Trophoblast cell (in vitro differentiated cells and primary cell): ENCODE results near the gene ERP29.

ENCODE experiments used
- DNase-seq, 2 donors: peaks; one replicate each; pipeline ENCODE4 v3.0.0-alpha.2; 2016
- H2AFZ ChIP-seq: 2 replicates; pipeline ENCODE4 v1.6.1; 2013; ENCODE audit warnings: low read length, moderate library complexity, mild to moderate bottlenecking; ENCODE audit not compliant: insufficient read depth, poor library complexity
- H2AK5ac ChIP-seq: 2 replicates; pipeline ENCODE4 v1.6.1; 2013; ENCODE audit warnings: mild to moderate bottlenecking, low read length
- H2BK120ac ChIP-seq: 2 replicates; pipeline ENCODE4 v1.6.1; 2013; ENCODE audit warnings: low read length, mild to moderate bottlenecking, moderate library complexity; ENCODE audit not compliant: insufficient read depth, poor library complexity
- H2BK12ac ChIP-seq: 2 replicates; pipeline ENCODE4 v1.6.1; 2013; ENCODE audit warnings: mild to moderate bottlenecking, low read length, moderate library complexity
- H2BK5ac ChIP-seq: 2 replicates; pipeline ENCODE4 v1.6.1; 2013; ENCODE audit warnings: low read length, low read depth, moderate library complexity, mild to moderate bottlenecking; ENCODE audit not compliant: poor library complexity
- H3K14ac ChIP-seq: 2 replicates; pipeline ENCODE4 v1.6.1; 2013; ENCODE audit warnings: mild to moderate bottlenecking, low read length
- H3K18ac ChIP-seq: 2 replicates; pipeline ENCODE4 v1.6.1; 2013; ENCODE audit warnings: mild to moderate bottlenecking, low read length
- H3K23ac ChIP-seq: 2 replicates; pipeline ENCODE4 v1.6.1; 2013; ENCODE audit warnings: low read length
- H3K27ac ChIP-seq: 2 replicates; pipeline ENCODE4 v1.5.1; 2013; ENCODE audit warnings: low read depth, mild to moderate bottlenecking, inconsistent platforms, low read length, moderate library complexity
- H3K27me3 ChIP-seq: 2 replicates; pipeline ENCODE4 v1.6.1; 2013; ENCODE audit warnings: inconsistent platforms, mild to moderate bottlenecking, low read length, moderate library complexity; ENCODE audit not compliant: insufficient read depth
- H3K36me3 ChIP-seq, 2 experiments: 1 replicate in 1 of 2; 2 replicates in 1 of 2; pipeline ENCODE4 v1.6.1; 2013; ENCODE audit warnings: low read length in 2 of 2, mild to moderate bottlenecking in 2 of 2, moderate library complexity in 1 of 2; ENCODE audit not compliant: insufficient read depth in 2 of 2, control insufficient read depth in 1 of 2
- H3K4ac ChIP-seq: 2 replicates; pipeline ENCODE4 v1.6.1; 2013; ENCODE audit warnings: low read depth, mild to moderate bottlenecking, low read length, moderate library complexity
- H3K4me1 ChIP-seq, 2 experiments: 1 replicate in 1 of 2; 2 replicates in 1 of 2; pipeline ENCODE4 v1.6.1; 2013; ENCODE audit warnings: low read length in 2 of 2, mild to moderate bottlenecking in 2 of 2, moderate library complexity in 1 of 2; ENCODE audit not compliant: insufficient read depth in 2 of 2, control insufficient read depth in 1 of 2
- H3K4me2 ChIP-seq: 2 replicates; pipeline ENCODE4 v1.6.1; 2013; ENCODE audit warnings: inconsistent platforms, mild to moderate bottlenecking, low read length, moderate library complexity
- H3K4me3 ChIP-seq: 2 replicates; pipeline ENCODE4 v1.5.1; 2013; ENCODE audit warnings: mild to moderate bottlenecking, low read depth, low read length, inconsistent platforms
- H3K79me1 ChIP-seq: one replicate; pipeline ENCODE4 v1.6.1; 2013; ENCODE audit warnings: low read length
- H3K79me2 ChIP-seq: 2 replicates; pipeline ENCODE4 v1.6.1; 2013; ENCODE audit warnings: low read length, mild to moderate bottlenecking; ENCODE audit not compliant: control insufficient read depth, insufficient read depth, poor library complexity
- H3K9ac ChIP-seq: 2 replicates; pipeline ENCODE4 v1.6.1; 2013; ENCODE audit warnings: mild to moderate bottlenecking, low read length
- H3K9me3 ChIP-seq: 2 replicates; pipeline ENCODE4 v1.6.1; 2013; ENCODE audit warnings: low read depth, mild to moderate bottlenecking, control low read depth, inconsistent platforms, low read length; ENCODE audit not compliant: insufficient read depth
- H4K12ac ChIP-seq: 2 replicates; pipeline ENCODE4 v1.6.1; 2013; ENCODE audit warnings: low read depth, mild to moderate bottlenecking, low read length, moderate library complexity
- H4K8ac ChIP-seq: 2 replicates; pipeline ENCODE4 v1.6.1; 2013; ENCODE audit warnings: low read depth, mild to moderate bottlenecking, low read length, moderate library complexity
- H4K91ac ChIP-seq: one replicate; pipeline ENCODE4 v1.6.1; 2013; ENCODE audit warnings: low read depth, mild to moderate bottlenecking, low read length, moderate library complexity
- WGBS: extraction: QIAGEN DNeasy Blood & Tissue Kit; methylation state at CpG from one replicate; pipeline ENCODE4 v1.1.7; 2013; ENCODE audit warnings: missing lambda C conversion rate; ENCODE audit not compliant: insufficient read length, insufficient coverage; ENCODE audit errors: extremely low coverage; 5-methylcytosine and 5-hydroxymethylcytosine counted together

Gene ERP29

DNA sequence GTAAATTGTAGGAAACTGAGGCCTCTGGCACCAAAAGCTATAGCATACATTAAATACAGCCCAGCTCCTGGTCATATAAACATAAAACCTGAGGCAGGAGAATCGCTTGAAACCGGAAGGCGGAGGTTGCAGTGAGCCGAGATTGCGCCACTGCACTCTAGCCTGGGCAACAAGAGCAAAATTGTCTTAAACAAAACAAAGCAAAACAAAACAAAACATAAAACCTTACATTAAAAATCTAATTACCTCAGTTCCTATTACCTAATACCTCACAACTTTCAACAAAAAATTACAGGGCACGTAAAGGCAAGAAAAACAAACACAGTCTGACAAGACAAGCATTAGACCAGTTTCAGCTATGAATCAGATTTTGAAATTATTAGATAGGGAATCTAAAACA lies 36.9 kb upstream of the ERP29 start:
- no peaks in the 10 kb centered on the region for H3K9me3 ChIP-seq
- H2BK120ac ChIP-seq = no peak overlapping the region
- H3K18ac ChIP-seq = no peak overlapping the region
- H3K14ac ChIP-seq = no peak overlapping the region
- no peak overlapping the region for H3K23ac ChIP-seq
- no CpG with 5 or more reads among the region's 6 CpGs for WGBS
- H2AK5ac ChIP-seq = no peak overlapping the region
- DNase-seq = no peak
- H3K36me3 ChIP-seq = no peaks in the 10 kb centered on the region
- no peaks in the 10 kb centered on the region for H3K79me2 ChIP-seq
- no peak overlapping the region for H4K8ac ChIP-seq
- no peak overlapping the region for H3K9ac ChIP-seq
- H3K4ac ChIP-seq = no peak overlapping the region
- H3K79me1 ChIP-seq = no peaks in the 10 kb centered on the region
- no peaks in the 10 kb centered on the region for H3K4me1 ChIP-seq
- no peak overlapping the region for H3K27ac ChIP-seq
- H4K91ac ChIP-seq = no peak overlapping the region
- H2AFZ ChIP-seq = no peak overlapping the region
- H3K4me2 ChIP-seq = no peak overlapping the region
- H2BK12ac ChIP-seq = no peak overlapping the region
- H4K12ac ChIP-seq = no peak overlapping the region
- no peaks in the 10 kb centered on the region for H3K27me3 ChIP-seq
- H2BK5ac ChIP-seq = no peak overlapping the region
- no peak overlapping the region for H3K4me3 ChIP-seq

DNA sequence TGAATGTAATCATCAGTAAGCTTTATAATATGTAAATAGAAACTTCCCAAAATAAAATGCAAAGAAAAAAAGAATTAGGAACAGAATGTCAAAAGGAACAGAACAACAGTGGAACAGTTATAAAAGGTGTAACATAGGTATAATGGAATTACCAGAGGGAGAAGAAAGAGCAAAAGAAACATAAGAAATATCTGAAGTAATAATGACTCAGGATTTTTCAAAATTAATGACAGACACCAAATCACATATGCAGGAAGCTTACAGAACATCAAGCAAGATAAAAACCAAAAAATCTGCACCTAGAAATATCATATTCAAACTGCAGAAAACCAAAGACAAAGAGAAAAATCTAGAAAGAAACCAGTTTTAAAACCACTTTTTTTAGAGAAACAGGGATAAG lies 36.4 kb upstream of the ERP29 start:
- Histone ChIP-seq H3K4me2 (no peak overlapping the region), H4K91ac (no peak overlapping the region), H4K12ac (no peak overlapping the region), H3K9ac (no peak overlapping the region), H3K4me1 (no peaks in the 10 kb centered on the region), H3K14ac (no peak overlapping the region), H4K8ac (no peak overlapping the region), H2BK120ac (no peak overlapping the region), H3K27ac (no peak overlapping the region), H3K27me3 (no peaks in the 10 kb centered on the region), H3K79me2 (no peaks in the 10 kb centered on the region), H2AK5ac (no peak overlapping the region), H3K4me3 (no peak overlapping the region), H3K36me3 (no peaks in the 10 kb centered on the region), H2BK5ac (no peak overlapping the region), H3K9me3 (no peaks in the 10 kb centered on the region), H3K79me1 (no peaks in the 10 kb centered on the region), H2AFZ (no peak overlapping the region), H3K18ac (no peak overlapping the region), H2BK12ac (no peak overlapping the region), H3K4ac (no peak overlapping the region), H3K23ac (no peak overlapping the region)
- DNase-seq = no peak

DNA sequence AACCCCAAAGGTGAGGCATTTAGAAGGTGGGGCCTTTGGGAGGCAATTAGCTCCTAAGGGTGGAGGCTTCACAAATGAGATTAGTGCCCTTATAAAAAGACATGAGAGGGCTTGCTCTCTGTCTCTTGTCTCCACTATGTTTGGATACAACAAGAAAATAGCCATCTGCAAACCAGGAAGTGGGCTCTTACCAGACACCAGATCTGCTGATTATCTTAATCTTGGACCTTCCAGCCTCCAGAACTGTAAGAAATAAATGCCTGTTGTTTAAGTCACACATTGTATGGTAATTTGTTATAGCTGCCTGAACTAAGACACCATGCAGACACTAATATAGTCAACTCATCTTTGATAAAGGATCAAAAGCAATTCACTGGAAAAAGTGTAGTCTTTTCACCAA lies 34.7 kb upstream of the ERP29 start:
- no peak overlapping the region for H2BK120ac ChIP-seq
- no peaks in the 10 kb centered on the region for H3K36me3 ChIP-seq
- no peaks in the 10 kb centered on the region for H3K79me2 ChIP-seq
- H3K4ac ChIP-seq = no peak overlapping the region
- H3K4me1 ChIP-seq = no peaks in the 10 kb centered on the region
- no peak overlapping the region for H3K23ac ChIP-seq
- no peak overlapping the region for H3K9ac ChIP-seq
- H3K4me3 ChIP-seq = no peak overlapping the region
- no peak overlapping the region for H3K27ac ChIP-seq
- H3K4me2 ChIP-seq = no peak overlapping the region
- H2AK5ac ChIP-seq = no peak overlapping the region
- no peaks in the 10 kb centered on the region for H3K9me3 ChIP-seq
- no peak overlapping the region for H4K91ac ChIP-seq
- H4K12ac ChIP-seq = no peak overlapping the region
- H2BK12ac ChIP-seq = no peak overlapping the region
- no peaks in the 10 kb centered on the region for H3K79me1 ChIP-seq
- H3K14ac ChIP-seq = no peak overlapping the region
- no peak overlapping the region for H2AFZ ChIP-seq
- no peak overlapping the region for H3K18ac ChIP-seq
- no peak overlapping the region for H2BK5ac ChIP-seq
- DNase-seq = no peak
- no peaks in the 10 kb centered on the region for H3K27me3 ChIP-seq
- H4K8ac ChIP-seq = no peak overlapping the region

DNA sequence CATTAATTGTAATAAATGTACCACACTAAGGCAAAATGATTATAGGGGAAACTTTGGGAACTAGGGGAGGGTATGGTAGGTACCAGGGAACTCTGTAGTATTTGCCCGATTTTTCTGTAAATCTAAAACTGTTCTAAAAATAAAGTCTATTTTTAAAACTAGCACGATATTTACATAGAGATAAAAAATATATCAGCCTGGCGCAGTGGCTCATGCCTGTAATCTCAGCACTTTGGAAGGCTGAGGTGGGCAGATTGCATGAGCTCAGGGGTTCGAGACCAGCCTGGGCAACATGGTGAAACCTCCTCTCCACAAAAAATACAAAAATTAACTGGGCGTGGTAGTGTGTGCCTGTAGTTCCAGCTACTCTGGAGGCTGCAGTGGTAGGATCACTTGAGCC lies 32.6 kb upstream of the ERP29 start:
- H2BK12ac ChIP-seq = no peak overlapping the region
- no peaks in the 10 kb centered on the region for H3K79me2 ChIP-seq
- H3K4me2 ChIP-seq = no peak overlapping the region
- H2AK5ac ChIP-seq = no peak overlapping the region
- H2AFZ ChIP-seq = no peak overlapping the region
- no peak overlapping the region for H3K27ac ChIP-seq
- no CpG with 5 or more reads among the region's 5 CpGs for WGBS
- H3K36me3 ChIP-seq = no peaks in the 10 kb centered on the region
- H3K23ac ChIP-seq = no peak overlapping the region
- no peaks in the 10 kb centered on the region for H3K79me1 ChIP-seq
- no peak overlapping the region for H2BK120ac ChIP-seq
- H4K12ac ChIP-seq = no peak overlapping the region
- H3K14ac ChIP-seq = no peak overlapping the region
- H3K27me3 ChIP-seq = no peaks in the 10 kb centered on the region
- no peak overlapping the region for H3K4me3 ChIP-seq
- no peak overlapping the region for H3K18ac ChIP-seq
- no peak overlapping the region for H2BK5ac ChIP-seq
- H3K9me3 ChIP-seq = no peaks in the 10 kb centered on the region
- no peak overlapping the region for H3K9ac ChIP-seq
- H4K8ac ChIP-seq = no peak overlapping the region
- DNase-seq = no peak
- no peaks in the 10 kb centered on the region for H3K4me1 ChIP-seq
- H4K91ac ChIP-seq = no peak overlapping the region
- no peak overlapping the region for H3K4ac ChIP-seq

DNA sequence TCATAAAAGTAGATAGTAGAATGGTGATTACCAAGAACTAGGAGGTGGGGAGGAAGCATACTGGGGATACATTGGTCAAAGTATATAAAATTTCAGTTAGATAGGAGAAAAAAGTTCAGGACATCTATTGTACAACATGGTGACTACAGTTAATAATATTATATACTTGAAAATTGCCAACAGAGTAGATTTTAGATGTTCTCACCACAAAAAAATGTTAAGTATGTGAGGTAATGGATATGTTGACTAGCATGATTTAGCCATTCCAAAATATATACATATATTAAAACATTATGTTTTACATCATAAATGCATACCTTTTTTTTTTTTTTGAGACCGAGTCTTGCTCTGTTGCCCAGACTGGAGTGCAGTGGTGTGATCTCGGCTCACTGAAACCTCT lies 31.2 kb upstream of the ERP29 start:
- H3K36me3 ChIP-seq = no peaks in the 10 kb centered on the region
- H2AFZ ChIP-seq = no peak overlapping the region
- H3K14ac ChIP-seq = no peak overlapping the region
- no peak overlapping the region for H3K27ac ChIP-seq
- H3K79me1 ChIP-seq = no peaks in the 10 kb centered on the region
- H2BK12ac ChIP-seq = no peak overlapping the region
- H3K18ac ChIP-seq = no peak overlapping the region
- no peak overlapping the region for H4K91ac ChIP-seq
- no peak overlapping the region for H3K23ac ChIP-seq
- H3K79me2 ChIP-seq = no peaks in the 10 kb centered on the region
- H3K4me3 ChIP-seq = no peak overlapping the region
- peak in 1 of 2 donors; percentile 6 for DNase-seq
- H2BK5ac ChIP-seq = no peak overlapping the region
- H4K8ac ChIP-seq = no peak overlapping the region
- no CpG with 5 or more reads among the region's 2 CpGs for WGBS
- H2BK120ac ChIP-seq = no peak overlapping the region
- H3K9me3 ChIP-seq = no peaks in the 10 kb centered on the region
- no peak overlapping the region for H4K12ac ChIP-seq
- no peaks in the 10 kb centered on the region for H3K4me1 ChIP-seq
- H2AK5ac ChIP-seq = no peak overlapping the region
- no peak overlapping the region for H3K4ac ChIP-seq
- no peak overlapping the region for H3K9ac ChIP-seq
- H3K4me2 ChIP-seq = no peak overlapping the region
- no peaks in the 10 kb centered on the region for H3K27me3 ChIP-seq
